GM23338 (cell line): ENCODE results near the gene WDR62. TPM values are rescaled to one million over a fixed set of nuclear protein-coding genes. Genes with fewer than 3 reads are reported as not detected.
A peak's percentile ranks its signal among the peaks of the same experiment; 100 is the strongest.

Experiments used
- ATAC-seq: fragments of 200-7000 bp; cut with Tn5 transposase; 3 replicates; pipeline ENCODE4 v1.9.1; 2020
- DNase-seq: peaks from one replicate; pipeline ENCODE4 v3.0.0-alpha.2; 2015; ENCODE audit warnings: low spot score
- H2AFZ ChIP-seq: fragments of 200-600 bp; sonication (generic); 2 replicates; pipeline ENCODE4 v1.8.0; 2016; ENCODE audit warnings: antibody characterized with exemption, mild to moderate bottlenecking, moderate library complexity
- H3F3A ChIP-seq: fragments of 200-600 bp; sonication (generic); replicated peaks from 2 replicates; pipeline ENCODE4 v1.8.0; 2017; ENCODE audit warnings: antibody characterized with exemption, mixed run types, low read depth
- H3K27ac ChIP-seq: fragments of 200-600 bp; sonication (generic); 2 replicates; pipeline ENCODE4 v1.6.1; 2016; ENCODE audit warnings: low read depth
- H3K27me3 ChIP-seq: fragments of 200-600 bp; sonication (generic); 2 replicates; pipeline ENCODE4 v1.8.0; 2016; ENCODE audit warnings: mild to moderate bottlenecking, mixed run types, moderate library complexity; ENCODE audit not compliant: insufficient read depth
- H3K36me3 ChIP-seq: fragments of 200-600 bp; sonication (generic); 2 replicates; pipeline ENCODE4 v1.8.0; 2016; ENCODE audit warnings: mild to moderate bottlenecking; ENCODE audit not compliant: insufficient read depth
- H3K4me1 ChIP-seq: fragments of 200-600 bp; sonication (generic); 2 replicates; pipeline ENCODE4 v1.8.0; 2016; ENCODE audit warnings: mild to moderate bottlenecking, moderate library complexity; ENCODE audit not compliant: insufficient read depth
- H3K4me2 ChIP-seq: fragments of 200-600 bp; sonication (generic); 2 replicates; pipeline ENCODE4 v1.7.1; 2017; ENCODE audit warnings: mixed run types
- H3K4me3 ChIP-seq: fragments of 200-600 bp; sonication (generic); 2 replicates; pipeline ENCODE4 v1.6.1; 2016; ENCODE audit warnings: mixed run types
- H3K79me2 ChIP-seq: fragments of 200-600 bp; sonication (generic); replicated peaks from 2 replicates; pipeline ENCODE4 v1.8.0; 2017; ENCODE audit warnings: mild to moderate bottlenecking; ENCODE audit not compliant: insufficient read depth
- H3K9me2 ChIP-seq: fragments of 200-600 bp; sonication (generic); 2 replicates; pipeline ENCODE4 v1.8.0; 2017; ENCODE audit not compliant: insufficient read depth
- H4K20me1 ChIP-seq: fragments of 200-600 bp; sonication (generic); replicated peaks from 2 replicates; pipeline ENCODE4 v1.8.0; 2017; ENCODE audit warnings: mild to moderate bottlenecking; ENCODE audit not compliant: insufficient read depth
- H3K27ac Mint-ChIP-seq: 2 replicates; pipeline ENCODE4 v1.8.0; 2020; ENCODE audit warnings: inconsistent platforms, mild to moderate bottlenecking, moderate library complexity, mixed read lengths
- H3K27me3 Mint-ChIP-seq: 3 replicates; pipeline ENCODE4 v1.8.0; 2022; ENCODE audit warnings: low read depth, mild to moderate bottlenecking, moderate library complexity, mixed read lengths, inconsistent platforms; ENCODE audit not compliant: insufficient read depth, poor library complexity
- H3K36me3 Mint-ChIP-seq: 3 replicates; pipeline ENCODE4 v1.8.0; 2021; ENCODE audit warnings: low read depth, mild to moderate bottlenecking, inconsistent platforms, moderate library complexity, mixed read lengths
- H3K4me1 Mint-ChIP-seq: 3 replicates; pipeline ENCODE4 v1.8.0; 2020; ENCODE audit warnings: mild to moderate bottlenecking, inconsistent platforms, mixed read lengths
- H3K4me3 Mint-ChIP-seq: 3 replicates; pipeline ENCODE4 v1.8.0; 2021; ENCODE audit warnings: moderate library complexity, mild to moderate bottlenecking, inconsistent platforms, mixed read lengths
- H3K9me3 Mint-ChIP-seq: 3 replicates; pipeline ENCODE4 v1.8.0; 2020; ENCODE audit warnings: moderate library complexity, mild to moderate bottlenecking, inconsistent platforms, mixed read lengths
- CREB1 ChIP-seq: fragments of 250-450 bp; sonication (Bioruptor Pico); IDR thresholded peaks from 2 replicates; pipeline ENCODE4 v1.5.0; 2020; ENCODE audit warnings: low read depth, mild to moderate bottlenecking, moderate library complexity
- CTCF ChIP-seq, 2 experiments: fragments of 200-600 bp in 1 of 2; sonication (generic) in 1 of 2; conservative IDR thresholded peaks; 2 replicates each; pipeline versions ENCODE4 v1.5.1 to v1.6.1; 2016 to 2017; ENCODE audit warnings: antibody characterized with exemption in 2 of 2, low read depth in 2 of 2, mild to moderate bottlenecking in 2 of 2, moderate library complexity in 1 of 2
- ETS1 ChIP-seq: IDR thresholded peaks from 2 replicates; pipeline ENCODE4 v1.6.1; 2016; ENCODE audit warnings: antibody characterized with exemption
- NANOG ChIP-seq: IDR thresholded peaks from 2 replicates; pipeline ENCODE4 v1.6.1; 2016; ENCODE audit warnings: antibody characterized with exemption, borderline replicate concordance
- REST ChIP-seq: IDR thresholded peaks from one replicate; pipeline ENCODE4 v1.6.1; 2018; ENCODE audit warnings: antibody characterized with exemption; ENCODE audit not compliant: unreplicated experiment
- polyA plus RNA-seq: library from polyadenylated mRNA; unstranded; fragments of >200 nt; fragmentation: Nextera tagmentation; extraction: Ambion mirVana; gene quantifications from 2 replicates; pipeline ENCODE4 v1.2.1, GENCODE V29; 2016
- total RNA-seq: library from RNA; depleted of rRNA; stranded (reverse); fragments of >200 nt; shearing (Covaris generic); gene quantifications from 2 replicates; pipeline ENCODE4 v1.2.3, GENCODE V29; 2014

Gene WDR62
- total and polyA plus RNA-seq, 2 experiments from 2014 or later: 14.1 to 45.4 TPM

GRCh38 chr19:36051236-36051635, 3.5 kb upstream of the WDR62 start:
- no peaks in the 10 kb centered on the region for H3K27me3 ChIP-seq
- DNase-seq (peak; percentile 89), ATAC-seq (peak; percentile 31)
- H3K36me3 ChIP-seq: no peaks in the 10 kb centered on the region; the same call in 1 of the 2 replicates
- H2AFZ ChIP-seq: no peak overlapping the region
- TF ChIP-seq ETS1 (no peak), REST (no peak), CREB1 (peak; percentile 47; the same call in 1 of the 2 replicates), NANOG (no peak), CTCF (conservative IDR thresholded peaks at IDR 0.05; ENCODE audit: low read depth in 2 of 2) (peak; percentile 79 to 97)
- peaks cover 10% of the 10 kb centered on the region for H4K20me1 ChIP-seq
- 0 out of 2 replicates have a peak, but pooled peaks cover 5% of the 10 kb centered on the region for H3F3A ChIP-seq
- peaks cover 17% of the 10 kb centered on the region for H3K27me3 Mint-ChIP-seq
- no peaks in the 10 kb centered on the region for H3K9me2 ChIP-seq
- H3K79me2 ChIP-seq: peaks cover 19% of the 10 kb centered on the region
- no peak overlapping the region for H3K4me2 ChIP-seq
- H3K4me3 ChIP-seq: no peak overlapping the region
- H3K4me1 Mint-ChIP-seq: peaks cover 22% of the 10 kb centered on the region
- no peak overlapping the region for H3K27ac ChIP-seq
- H3K4me1 ChIP-seq: peaks cover 19% of the 10 kb centered on the region; the same call in 1 of the 2 replicates
- H3K9me3 Mint-ChIP-seq: no peaks in the 10 kb centered on the region; the same call in 2 of the 3 replicates
- H3K27ac Mint-ChIP-seq: 0 out of 2 replicates have a peak overlapping the region, but pooled peaks have one; percentile 2
- peak overlapping the region; percentile 26; the same call in 1 of the 3 replicates for H3K4me3 Mint-ChIP-seq
- no peaks in the 10 kb centered on the region for H3K36me3 Mint-ChIP-seq

GRCh38 chr19:36051637-36052036, 3.1 kb upstream of the WDR62 start:
- no peaks in the 10 kb centered on the region for H3K36me3 Mint-ChIP-seq
- no peak overlapping the region for H3K27ac ChIP-seq
- H3K9me2 ChIP-seq: no peaks in the 10 kb centered on the region
- H3K27ac Mint-ChIP-seq: 0 out of 2 replicates have a peak overlapping the region, but pooled peaks have one; percentile 2
- H3K4me1 Mint-ChIP-seq: peaks cover 25% of the 10 kb centered on the region
- peak; percentile 66 for DNase-seq
- H4K20me1 ChIP-seq: peaks cover 14% of the 10 kb centered on the region
- peaks cover 23% of the 10 kb centered on the region for H3K79me2 ChIP-seq
- H3K36me3 ChIP-seq: no peaks in the 10 kb centered on the region; the same call in 1 of the 2 replicates
- no peaks in the 10 kb centered on the region for H3K27me3 ChIP-seq
- peaks cover 17% of the 10 kb centered on the region for H3K27me3 Mint-ChIP-seq
- H3F3A ChIP-seq: 0 out of 2 replicates have a peak, but pooled peaks cover 5% of the 10 kb centered on the region
- no peak overlapping the region for H2AFZ ChIP-seq
- H3K4me1 ChIP-seq: peaks cover 23% of the 10 kb centered on the region; the same call in 1 of the 2 replicates
- no peak overlapping the region for H3K4me2 ChIP-seq
- ATAC-seq: peak; percentile 1; the same call in 2 of the 3 replicates
- H3K9me3 Mint-ChIP-seq: no peaks in the 10 kb centered on the region; the same call in 2 of the 3 replicates
- no peak overlapping the region for H3K4me3 ChIP-seq
- H3K4me3 Mint-ChIP-seq: peak overlapping the region; percentile 26; the same call in 1 of the 3 replicates
- no peak for TF ChIP-seq REST
